IPS-18c (cell line): ENCODE data around the gene LMO4.

ENCODE experiments used
- H3K4me3 ChIP-seq: 2 replicates; pipeline ENCODE4 v1.7.0; 2013; ENCODE audit warnings: low read depth, mild to moderate bottlenecking, low read length, moderate library complexity; ENCODE audit not compliant: insufficient read depth
- H3K9me3 ChIP-seq: one replicate; pipeline ENCODE4 v1.6.1; 2013; ENCODE audit warnings: mild to moderate bottlenecking, low read length, moderate library complexity; ENCODE audit not compliant: control insufficient read depth, insufficient read depth

The LMO4 gene

GRCh38 chr1:87388411-87388810, 59.7 kb downstream of the LMO4 start:
- H3K9me3 ChIP-seq = no peaks in the 10 kb centered on the region

GRCh38 chr1:87389011-87389410, 60.3 kb downstream of the LMO4 start:
- H3K9me3 ChIP-seq = no peaks in the 10 kb centered on the region
- no peak overlapping the region for H3K4me3 ChIP-seq

More at GRCh38 chr1:87388411-87388810, 59.7 kb downstream of the LMO4 start:
- no peak overlapping the region for H3K4me3 ChIP-seq

GRCh38 chr1:87389546-87389945, 60.9 kb downstream of the LMO4 start:
- no peak overlapping the region for H3K4me3 ChIP-seq
- no peaks in the 10 kb centered on the region for H3K9me3 ChIP-seq

- Histone ChIP-seq H3K9me3 (no peaks in the 10 kb centered on the region), H3K4me3 (no peak overlapping the region)
Measured at GRCh38 chr1:87392248-87393192, 63.8 kb downstream of the LMO4 start.

GRCh38 chr1:87393445-87394085, 64.9 kb downstream of the LMO4 start:
- no peaks in the 10 kb centered on the region for H3K9me3 ChIP-seq
- no peak overlapping the region for H3K4me3 ChIP-seq

- Histone ChIP-seq H3K9me3 (no peaks in the 10 kb centered on the region), H3K4me3 (no peak overlapping the region)
Measured at GRCh38 chr1:87394513-87394912, 65.8 kb downstream of the LMO4 start.

- H3K4me3 ChIP-seq = no peak overlapping the region
- H3K9me3 ChIP-seq = no peaks in the 10 kb centered on the region
Measured at GRCh38 chr1:87394982-87395381, 66.3 kb downstream of the LMO4 start.
